IgD-negative memory B cell (primary cell): ENCODE results near the gene PCSK7. TPM values are rescaled to one million over a fixed set of nuclear protein-coding genes. Genes with fewer than 3 reads are reported as not detected.

Experiments used
- H3K27ac Mint-ChIP-seq, 3 donors: one replicate each; pipeline ENCODE4 v1.8.0; 2020 to 2022; ENCODE audit warnings: mild to moderate bottlenecking in 3 of 3, mixed read lengths in 3 of 3, moderate library complexity in 1 of 3
- H3K27me3 Mint-ChIP-seq: one replicate; pipeline ENCODE4 v1.8.0; 2021; ENCODE audit warnings: mixed read lengths
- H3K36me3 Mint-ChIP-seq: one replicate; pipeline ENCODE4 v1.8.0; 2020; ENCODE audit warnings: mild to moderate bottlenecking, mixed read lengths
- H3K4me1 Mint-ChIP-seq, 3 donors: one replicate each; pipeline ENCODE4 v1.8.0; 2020 to 2022; ENCODE audit warnings: mixed read lengths in 3 of 3, mild to moderate bottlenecking in 1 of 3
- H3K4me3 Mint-ChIP-seq, 4 donors: one replicate each; pipeline ENCODE4 v1.8.0; 2020 to 2022; ENCODE audit warnings: mild to moderate bottlenecking in 4 of 4, mixed read lengths in 4 of 4, moderate library complexity in 3 of 4
- H3K9me3 Mint-ChIP-seq, 3 donors: one replicate each; pipeline ENCODE4 v1.8.0; 2020 to 2021; ENCODE audit warnings: mixed read lengths in 3 of 3, mild to moderate bottlenecking in 1 of 3
- polyA plus RNA-seq: library from polyadenylated mRNA; unstranded; fragments of 300-500 nt; fragmentation: Illumina TruSeq; gene quantifications from one replicate; pipeline ENCODE4 v1.2.3, GENCODE V29; 2021

Gene PCSK7
- polyA plus RNA-seq, 1 donor from 2014 or later: 68.1 TPM

- peak overlapping the region in 1 of 4 donors; percentile 5 for H3K4me3 Mint-ChIP-seq
- peaks cover 8 to 15% (median 10%) of the 10 kb centered on the region in 3 donors for H3K4me1 Mint-ChIP-seq
- H3K27ac Mint-ChIP-seq: peak overlapping the region in 2 of 3 donors; percentile 25 to 27
- H3K27me3 Mint-ChIP-seq: no peaks in the 10 kb centered on the region
- H3K36me3 Mint-ChIP-seq: peaks cover 2% of the 10 kb centered on the region
- H3K9me3 Mint-ChIP-seq: no peaks in the 10 kb centered on the region
Observed at GRCh38 chr11:117200813-117201657, 30.8 kb downstream of the PCSK7 start.

- no peaks in the 10 kb centered on the region for H3K27me3 Mint-ChIP-seq
- H3K36me3 Mint-ChIP-seq: peaks cover 3% of the 10 kb centered on the region
- H3K9me3 Mint-ChIP-seq: no peaks in the 10 kb centered on the region
- peak overlapping the region in 1 of 3 donors; percentile 25 for H3K27ac Mint-ChIP-seq
- peaks cover 7 to 15% (median 12%) of the 10 kb centered on the region in 3 donors for H3K4me1 Mint-ChIP-seq
- H3K4me3 Mint-ChIP-seq: no peak overlapping the region
Observed at GRCh38 chr11:117199916-117200812, 31.7 kb downstream of the PCSK7 start.

GRCh38 chr11:117199053-117199915 is 32.6 kb downstream of the PCSK7 start, which contains the start of gene TAGLN:
TAGLN (plus strand) TSS chr11:117199370; CDS start chr11:117203014, 3,644 bp downstream.
- Mint-ChIP-seq H3K4me1 (peaks cover 9 to 15% (median 12%) of the 10 kb centered on the region in 3 donors), H3K27me3 (no peaks in the 10 kb centered on the region), H3K27ac (peak within 1 kb of the TSS in 2 of 3 donors; percentile 82 to 86), H3K4me3 (no peak within 1 kb of the TSS), H3K9me3 (no peaks in the 10 kb centered on the region), H3K36me3 (peaks cover 5% of the 10 kb centered on the region)

GRCh38 chr11:117198613-117199012 is 33.3 kb downstream of the PCSK7 start:
- peak overlapping the region in 1 of 3 donors; percentile 86 for H3K27ac Mint-ChIP-seq
- H3K4me1 Mint-ChIP-seq: peaks cover 8 to 15% (median 12%) of the 10 kb centered on the region in 3 donors
- H3K36me3 Mint-ChIP-seq: peaks cover 6% of the 10 kb centered on the region
- no peak overlapping the region for H3K4me3 Mint-ChIP-seq
- no peaks in the 10 kb centered on the region for H3K9me3 Mint-ChIP-seq
- no peaks in the 10 kb centered on the region for H3K27me3 Mint-ChIP-seq

- peaks cover 9% of the 10 kb centered on the region for H3K36me3 Mint-ChIP-seq
- H3K4me3 Mint-ChIP-seq: no peak overlapping the region
Observed at GRCh38 chr11:117197516-117198456, 34.1 kb downstream of the PCSK7 start.

GRCh38 chr11:117197006-117197405 is 34.9 kb downstream of the PCSK7 start:
- peaks cover 8 to 15% (median 13%) of the 10 kb centered on the region in 3 donors for H3K4me1 Mint-ChIP-seq
- H3K36me3 Mint-ChIP-seq: peaks cover 9% of the 10 kb centered on the region
- H3K27ac Mint-ChIP-seq: peak overlapping the region; percentile 39 to 86 (median 57)
- no peak overlapping the region for H3K4me3 Mint-ChIP-seq
- no peaks in the 10 kb centered on the region for H3K9me3 Mint-ChIP-seq
- no peaks in the 10 kb centered on the region for H3K27me3 Mint-ChIP-seq

More at GRCh38 chr11:117197516-117198456, 34.1 kb downstream of the PCSK7 start:
- Mint-ChIP-seq H3K27ac (peak overlapping the region; percentile 57 to 86 (median 82)), H3K4me1 (peaks cover 8 to 15% (median 14%) of the 10 kb centered on the region in 3 donors), H3K9me3 (no peaks in the 10 kb centered on the region), H3K27me3 (no peaks in the 10 kb centered on the region)

GRCh38 chr11:117195761-117196160 is 36.1 kb downstream of the PCSK7 start:
- H3K36me3 Mint-ChIP-seq: peaks cover 9% of the 10 kb centered on the region
- H3K27ac Mint-ChIP-seq: peak overlapping the region in 2 of 3 donors; percentile 73 to 86
- no peaks in the 10 kb centered on the region for H3K9me3 Mint-ChIP-seq
- H3K4me3 Mint-ChIP-seq: no peak overlapping the region
- no peaks in the 10 kb centered on the region for H3K27me3 Mint-ChIP-seq
- H3K4me1 Mint-ChIP-seq: peaks cover 8 to 15% (median 13%) of the 10 kb centered on the region in 3 donors

- Mint-ChIP-seq H3K4me1 (peaks cover 10 to 15% (median 12%) of the 10 kb centered on the region in 3 donors), H3K4me3 (no peak overlapping the region), H3K9me3 (no peaks in the 10 kb centered on the region), H3K27ac (peak overlapping the region; percentile 4 to 86 (median 73)), H3K27me3 (no peaks in the 10 kb centered on the region), H3K36me3 (peaks cover 9% of the 10 kb centered on the region)
Observed at GRCh38 chr11:117195258-117195657, 36.6 kb downstream of the PCSK7 start.

GRCh38 chr11:117194267-117194666 is 37.6 kb downstream of the PCSK7 start:
- Mint-ChIP-seq H3K4me1 (peaks cover 19 to 21% (median 19%) of the 10 kb centered on the region in 3 donors), H3K27ac (no peak overlapping the region), H3K4me3 (no peak overlapping the region), H3K36me3 (peaks cover 13% of the 10 kb centered on the region), H3K27me3 (no peaks in the 10 kb centered on the region), H3K9me3 (no peaks in the 10 kb centered on the region)

- Mint-ChIP-seq H3K27ac (peak overlapping the region; percentile 39 to 73 (median 71)), H3K36me3 (peaks cover 16% of the 10 kb centered on the region), H3K9me3 (no peaks in the 10 kb centered on the region), H3K27me3 (no peaks in the 10 kb centered on the region), H3K4me1 (peaks cover 23 to 27% (median 27%) of the 10 kb centered on the region in 3 donors), H3K4me3 (no peak overlapping the region)
Observed at GRCh38 chr11:117193130-117194020, 38.5 kb downstream of the PCSK7 start.

GRCh38 chr11:117192401-117192875 is 39.4 kb downstream of the PCSK7 start:
- Mint-ChIP-seq H3K9me3 (no peaks in the 10 kb centered on the region), H3K27ac (peak overlapping the region; percentile 71 to 81 (median 71)), H3K4me3 (no peak overlapping the region), H3K36me3 (peaks cover 17% of the 10 kb centered on the region), H3K27me3 (no peaks in the 10 kb centered on the region), H3K4me1 (peaks cover 18 to 31% (median 20%) of the 10 kb centered on the region in 3 donors)

- Mint-ChIP-seq H3K27me3 (no peaks in the 10 kb centered on the region), H3K27ac (peak overlapping the region; percentile 71 to 81 (median 71)), H3K9me3 (no peaks in the 10 kb centered on the region), H3K4me3 (no peak overlapping the region), H3K36me3 (peaks cover 22% of the 10 kb centered on the region), H3K4me1 (peaks cover 21 to 36% (median 25%) of the 10 kb centered on the region in 3 donors)
Observed at GRCh38 chr11:117191680-117192400, 40.0 kb downstream of the PCSK7 start.
